SJSA1 (cell line): ENCODE data around the gene PTAFR. TPM values are rescaled to one million over a fixed set of nuclear protein-coding genes. Genes with fewer than 3 reads are reported as not detected.

Experiments used
- DNase-seq, 2 experiments: peaks; one replicate each; pipeline ENCODE4 v3.0.0-alpha.2; 2015 to 2020; ENCODE audit warnings: low spot score in 2 of 2, low read depth in 1 of 2
- H3K27ac ChIP-seq: fragments of 250-450 bp; sonication (Bioruptor Pico); 2 replicates; pipeline ENCODE4 v1.5.1; 2020; ENCODE audit warnings: mild to moderate bottlenecking, moderate library complexity
- H3K27me3 ChIP-seq: fragments of 250-450 bp; sonication (Bioruptor Pico); replicated peaks from 2 replicates; pipeline ENCODE4 v1.5.1; 2020; ENCODE audit warnings: mild to moderate bottlenecking, moderate library complexity
- H3K36me3 ChIP-seq: fragments of 250-450 bp; sonication (Bioruptor Pico); 2 replicates; pipeline ENCODE4 v1.5.1; 2020; ENCODE audit warnings: mild to moderate bottlenecking
- H3K4me1 ChIP-seq: fragments of 250-450 bp; sonication (Bioruptor Pico); replicated peaks from 2 replicates; pipeline ENCODE4 v1.6.1; 2021; ENCODE audit warnings: mild to moderate bottlenecking
- H3K4me3 ChIP-seq: fragments of 250-450 bp; sonication (Bioruptor Pico); 2 replicates; pipeline ENCODE4 v1.5.1; 2020; ENCODE audit warnings: mild to moderate bottlenecking
- H3K9me3 ChIP-seq: fragments of 250-450 bp; sonication (Bioruptor Pico); replicated peaks from 2 replicates; pipeline ENCODE4 v1.5.1; 2020; ENCODE audit warnings: mild to moderate bottlenecking
- total RNA-seq: library from RNA; depleted of rRNA; stranded (reverse); fragments of >200 nt; shearing (Covaris generic); gene quantifications from 2 replicates; pipeline ENCODE4 v1.2.3, GENCODE V29; 2014; rRNA removed

Gene PTAFR, protein sequence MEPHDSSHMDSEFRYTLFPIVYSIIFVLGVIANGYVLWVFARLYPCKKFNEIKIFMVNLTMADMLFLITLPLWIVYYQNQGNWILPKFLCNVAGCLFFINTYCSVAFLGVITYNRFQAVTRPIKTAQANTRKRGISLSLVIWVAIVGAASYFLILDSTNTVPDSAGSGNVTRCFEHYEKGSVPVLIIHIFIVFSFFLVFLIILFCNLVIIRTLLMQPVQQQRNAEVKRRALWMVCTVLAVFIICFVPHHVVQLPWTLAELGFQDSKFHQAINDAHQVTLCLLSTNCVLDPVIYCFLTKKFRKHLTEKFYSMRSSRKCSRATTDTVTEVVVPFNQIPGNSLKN
- 0.47 and 0.74 TPM in 2 replicates for total RNA-seq

DNA sequence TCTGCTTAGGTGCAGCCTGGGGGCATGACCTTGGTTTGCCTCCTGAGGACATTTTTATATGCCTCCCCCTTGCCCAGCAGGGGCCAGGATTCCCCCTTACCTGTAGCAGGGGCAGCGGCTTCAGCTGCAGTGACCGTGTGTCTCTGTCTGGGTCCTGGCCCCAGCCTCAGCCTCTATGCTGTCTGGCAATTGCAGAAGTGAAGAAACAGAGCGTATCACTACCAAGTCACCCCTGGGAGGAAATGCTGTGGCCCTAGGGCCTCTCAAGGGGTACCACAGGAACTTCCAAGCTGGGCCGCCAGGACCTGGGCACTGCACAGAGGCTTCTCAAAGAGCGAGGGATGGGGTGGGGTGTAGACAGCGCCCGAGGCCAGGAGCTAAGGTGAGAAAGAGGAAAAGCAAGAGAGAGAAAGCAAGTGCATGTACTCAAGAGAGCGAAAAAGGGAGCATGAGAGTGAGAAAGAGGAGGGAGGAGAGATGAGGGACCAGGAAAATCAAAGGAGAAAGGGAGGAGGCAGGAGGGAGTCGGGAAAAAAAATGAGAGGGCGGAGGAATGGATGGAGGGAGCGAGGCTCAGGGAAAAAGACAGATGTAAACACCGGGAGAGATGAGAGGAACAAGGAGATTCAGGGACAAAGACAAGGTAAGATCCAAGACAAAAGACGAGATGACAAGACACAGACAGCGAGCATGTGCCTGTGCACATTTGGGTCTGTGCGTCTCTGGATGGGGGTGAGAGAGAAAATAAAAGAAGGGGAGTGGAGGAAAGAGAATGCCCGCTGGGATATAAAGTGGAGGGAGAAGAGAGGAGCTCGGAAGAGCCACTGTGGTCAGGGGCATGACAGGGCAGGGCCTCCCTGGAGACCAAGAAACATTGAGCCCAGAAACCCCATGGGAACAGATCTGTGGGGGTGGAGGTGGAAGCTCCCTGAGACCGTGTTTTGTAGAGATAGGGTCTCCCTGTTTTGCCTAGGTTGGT, at the start of gene PTAFR:
TSS of gene PTAFR (minus strand) at position 199 of the 979 bp plus-strand sequence. CDS start 25,669 bp downstream, outside the sequence.
- no peaks in the 10 kb centered on the region for H3K27me3 ChIP-seq
- peaks cover 41% of the 10 kb centered on the region for H3K4me1 ChIP-seq
- H3K9me3 ChIP-seq: no peaks in the 10 kb centered on the region
- H3K4me3 ChIP-seq: no peak within 1 kb of the TSS
- no peaks in the 10 kb centered on the region for H3K36me3 ChIP-seq
- no peak within 1 kb of the TSS for H3K27ac ChIP-seq
- DNase-seq: no peak

DNA sequence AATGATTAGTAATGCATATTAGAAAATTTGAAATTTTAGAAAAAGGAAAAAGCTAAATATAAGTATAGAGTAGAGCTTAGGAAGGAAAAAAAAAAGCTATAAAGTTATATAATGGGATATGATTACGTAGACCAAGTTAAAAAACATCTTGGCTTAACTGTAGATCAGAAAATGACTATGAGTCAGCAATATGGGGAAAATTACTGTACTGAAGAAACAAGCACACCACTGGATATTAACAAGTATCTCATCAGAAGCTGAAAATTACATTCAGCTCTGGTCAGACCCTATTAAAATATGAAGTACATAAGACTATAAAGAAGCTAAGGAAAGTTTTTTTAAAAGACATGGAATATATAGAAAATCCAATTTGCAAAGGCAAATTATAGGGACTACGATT, 36.8 kb upstream of the PTAFR start:
- Histone ChIP-seq H3K4me3 (no peak overlapping the region), H3K4me1 (no peaks in the 10 kb centered on the region), H3K27me3 (no peaks in the 10 kb centered on the region), H3K36me3 (peaks cover 59% of the 10 kb centered on the region), H3K9me3 (no peaks in the 10 kb centered on the region), H3K27ac (no peak overlapping the region)
- no peak for DNase-seq

DNA sequence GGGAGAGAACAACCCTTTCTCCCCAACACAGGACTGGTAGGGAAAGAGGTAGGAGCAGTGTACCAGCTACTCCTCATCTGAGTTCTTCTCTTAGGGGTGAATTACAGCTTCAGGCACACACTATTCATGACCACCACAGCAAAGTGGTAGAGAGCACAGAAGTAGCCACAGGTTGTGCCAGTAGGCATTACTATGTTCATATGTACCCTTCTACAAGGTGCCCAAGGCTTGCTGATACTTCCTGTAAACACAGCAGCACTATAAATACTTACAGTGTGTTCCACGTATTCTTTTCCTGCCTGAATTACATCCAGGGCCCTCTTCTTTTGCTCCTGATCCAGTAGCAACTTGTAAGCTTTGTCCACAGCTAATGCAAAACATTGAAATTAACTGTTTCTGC, 33.2 kb upstream of the PTAFR start:
- no peak for DNase-seq
- Histone ChIP-seq H3K36me3 (peaks cover 85% of the 10 kb centered on the region), H3K27ac (no peak overlapping the region)

DNA sequence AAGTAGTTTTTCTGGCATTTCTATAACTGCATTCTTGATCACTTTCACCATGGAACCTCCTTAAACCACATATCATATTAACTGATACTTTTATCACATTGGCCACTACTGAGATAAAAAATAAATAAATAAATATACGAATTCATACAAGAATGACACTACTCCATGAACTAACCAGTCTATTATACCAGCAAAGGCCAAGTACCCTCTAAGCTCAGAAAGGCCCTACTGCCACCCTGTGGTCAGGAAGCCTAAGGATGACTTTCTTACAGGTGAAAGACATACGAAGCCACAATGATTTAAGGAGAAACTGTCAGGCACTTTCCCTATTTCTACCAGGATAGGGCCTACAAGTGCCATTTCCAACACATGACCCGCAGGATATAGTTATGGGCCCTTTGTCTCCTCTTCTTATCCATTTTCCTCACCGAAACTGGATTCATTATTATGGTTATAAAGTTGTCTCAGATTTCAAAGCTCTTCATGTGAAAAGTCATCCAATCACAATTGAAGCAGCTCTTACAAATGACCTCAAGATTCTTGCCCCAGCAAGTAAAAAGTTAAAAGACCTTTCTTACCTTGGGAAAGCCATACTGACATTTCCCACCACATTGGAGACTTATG, 32.4 kb upstream of the PTAFR start:
- no peak overlapping the region for H3K27ac ChIP-seq
- peaks cover 85% of the 10 kb centered on the region for H3K36me3 ChIP-seq
- no peak overlapping the region for H3K4me3 ChIP-seq
- no peaks in the 10 kb centered on the region for H3K4me1 ChIP-seq
- no peaks in the 10 kb centered on the region for H3K27me3 ChIP-seq
- H3K9me3 ChIP-seq: no peaks in the 10 kb centered on the region
- DNase-seq: peak; percentile 65 to 66

More for the DNA sequence above, 33.2 kb upstream of the PTAFR start:
- H3K9me3 ChIP-seq: no peaks in the 10 kb centered on the region
- H3K4me1 ChIP-seq: no peaks in the 10 kb centered on the region
- no peaks in the 10 kb centered on the region for H3K27me3 ChIP-seq
- H3K4me3 ChIP-seq: no peak overlapping the region

DNA sequence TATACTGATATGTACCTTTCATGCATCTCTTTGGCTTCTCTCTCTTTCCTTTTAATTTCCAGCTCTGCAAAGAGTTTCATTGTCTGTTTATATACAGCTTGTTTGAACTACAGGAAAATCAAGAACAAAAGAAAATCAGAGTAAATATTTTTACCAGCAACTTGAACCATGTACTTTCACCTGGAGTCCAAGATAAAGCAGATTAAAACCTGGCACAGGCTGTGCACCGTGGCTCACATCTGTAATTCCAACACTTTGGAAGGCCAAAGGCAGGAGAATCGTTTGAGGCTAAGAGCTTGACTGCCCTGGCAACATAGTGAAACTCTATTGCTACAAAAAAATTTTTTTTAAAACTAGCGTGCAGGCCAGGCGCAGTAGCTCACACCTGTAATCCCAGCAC, 28.8 kb upstream of the PTAFR start:
- peaks cover 90% of the 10 kb centered on the region for H3K36me3 ChIP-seq
- DNase-seq: no peak

DNA sequence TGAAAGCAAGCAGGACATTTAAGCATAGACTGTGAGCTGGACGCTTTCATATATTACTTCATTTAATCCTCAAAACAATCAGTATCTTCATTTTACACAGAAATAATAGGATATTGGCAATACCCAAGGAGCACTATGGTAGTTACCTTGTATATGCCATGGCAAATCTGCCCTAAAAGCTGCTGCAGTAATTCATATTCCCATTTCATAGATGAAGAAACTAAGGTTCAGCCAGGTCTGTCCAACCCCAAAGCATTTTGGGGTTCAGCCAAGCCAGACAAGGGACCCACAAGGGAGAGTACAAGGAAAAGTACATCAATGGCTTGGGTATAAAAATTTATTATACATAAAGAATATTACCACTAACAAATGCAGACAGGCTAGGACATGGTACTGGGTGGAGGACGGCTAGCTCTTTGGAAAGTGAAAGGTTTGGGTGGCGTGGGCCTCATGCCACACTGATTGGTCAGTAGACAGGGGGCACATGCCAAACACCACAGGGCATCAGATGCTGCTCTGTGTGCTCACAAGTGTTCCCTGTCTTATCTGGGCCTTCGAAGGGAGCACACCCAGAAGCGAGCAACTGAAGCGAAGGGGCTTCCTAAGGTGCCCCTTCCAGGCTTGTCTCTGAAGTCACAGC, 23.9 kb upstream of the PTAFR start:
- no peaks in the 10 kb centered on the region for H3K9me3 ChIP-seq
- peaks cover 76% of the 10 kb centered on the region for H3K36me3 ChIP-seq
- no peak overlapping the region for H3K27ac ChIP-seq
- no peaks in the 10 kb centered on the region for H3K4me1 ChIP-seq
- H3K27me3 ChIP-seq: no peaks in the 10 kb centered on the region
- no peak overlapping the region for H3K4me3 ChIP-seq
- DNase-seq: no peak

More for the DNA sequence above, 28.8 kb upstream of the PTAFR start:
- Histone ChIP-seq H3K9me3 (no peaks in the 10 kb centered on the region), H3K27me3 (no peaks in the 10 kb centered on the region), H3K27ac (no peak overlapping the region), H3K4me3 (no peak overlapping the region), H3K4me1 (no peaks in the 10 kb centered on the region)

DNA sequence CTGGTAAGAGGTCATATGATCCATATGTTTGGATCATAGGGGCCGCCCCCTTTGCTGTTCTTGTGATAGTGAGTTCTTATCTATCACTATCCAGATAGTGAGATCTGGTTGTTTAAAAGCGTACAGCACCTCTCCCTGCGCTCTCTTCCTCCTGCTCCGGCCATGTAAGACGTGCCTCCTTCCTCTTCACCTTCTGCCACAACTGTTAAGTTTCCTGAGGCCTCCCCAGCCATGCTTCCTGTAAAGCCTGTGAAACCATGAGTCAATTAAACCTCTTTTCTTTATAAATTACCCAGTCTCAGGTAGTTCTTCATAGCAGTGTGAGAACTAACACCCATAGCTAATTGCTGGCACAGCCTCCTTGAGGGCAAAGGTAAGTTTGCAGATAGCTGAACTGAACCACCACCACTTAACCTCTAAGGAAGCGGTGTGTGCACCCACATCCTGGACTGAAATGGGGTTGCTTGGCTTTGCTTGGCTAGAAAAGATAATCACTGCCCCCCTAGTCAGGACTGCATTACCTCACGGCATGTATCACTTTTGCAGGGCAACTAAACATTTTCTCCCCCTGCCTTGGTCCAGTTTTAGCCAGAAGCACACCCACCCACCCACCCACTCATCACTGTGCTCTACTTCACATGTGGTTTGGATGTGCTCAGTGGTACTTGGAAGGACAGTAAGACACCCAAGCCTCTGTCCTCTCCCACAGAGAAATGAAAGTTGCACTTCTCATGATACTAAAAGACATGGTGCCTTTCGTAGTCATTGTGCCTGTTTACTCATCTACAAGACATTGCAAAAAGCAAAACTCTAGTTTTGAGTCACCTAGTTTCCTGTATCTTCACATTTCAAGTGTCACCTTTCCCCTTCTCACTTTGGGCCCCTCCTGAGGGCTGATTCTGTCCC, 23.1 kb upstream of the PTAFR start:
- Histone ChIP-seq H3K4me1 (no peaks in the 10 kb centered on the region), H3K27me3 (no peaks in the 10 kb centered on the region), H3K27ac (no peak overlapping the region), H3K36me3 (peaks cover 68% of the 10 kb centered on the region), H3K4me3 (no peak overlapping the region), H3K9me3 (no peaks in the 10 kb centered on the region)
- DNase-seq: no peak

DNA sequence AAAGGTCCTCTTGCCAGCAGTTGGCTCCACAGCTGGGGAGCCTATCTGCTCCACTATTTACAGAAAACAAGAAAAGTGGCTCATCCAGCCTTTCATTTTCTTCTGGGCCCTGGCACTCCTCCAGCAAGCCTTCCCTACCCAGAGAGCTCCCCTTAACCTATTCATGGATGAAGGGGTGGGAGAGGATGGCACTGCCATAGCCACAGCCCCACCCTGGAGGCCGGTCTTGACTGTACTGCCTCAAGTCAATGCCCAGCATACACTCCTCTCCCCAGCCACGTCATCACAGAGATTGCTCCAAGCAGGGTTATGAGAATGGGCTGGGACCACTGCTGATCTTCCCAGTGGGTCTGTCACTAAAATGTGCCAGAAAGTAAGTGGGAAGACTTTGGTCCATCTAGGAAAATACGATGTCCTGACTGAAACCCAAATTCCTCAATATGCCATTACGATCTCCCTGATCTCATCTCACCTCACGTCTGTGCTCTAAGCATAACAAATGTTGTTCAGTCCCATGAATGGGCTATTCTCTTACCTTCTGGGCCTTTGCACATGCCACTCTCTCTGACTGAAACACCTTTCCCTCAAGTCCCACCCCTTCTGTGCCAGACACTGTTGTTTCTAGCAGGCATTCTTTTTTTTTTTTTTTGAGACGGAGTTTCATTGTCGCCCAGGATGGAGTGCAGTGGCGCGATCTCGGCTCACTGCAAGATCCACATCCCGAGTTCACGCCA, 21.4 kb upstream of the PTAFR start:
- H3K27ac ChIP-seq: no peak overlapping the region
- H3K4me3 ChIP-seq: no peak overlapping the region
- DNase-seq: no peak
- H3K27me3 ChIP-seq: no peaks in the 10 kb centered on the region
- H3K9me3 ChIP-seq: no peaks in the 10 kb centered on the region
- H3K36me3 ChIP-seq: peaks cover 58% of the 10 kb centered on the region
- no peaks in the 10 kb centered on the region for H3K4me1 ChIP-seq

DNA sequence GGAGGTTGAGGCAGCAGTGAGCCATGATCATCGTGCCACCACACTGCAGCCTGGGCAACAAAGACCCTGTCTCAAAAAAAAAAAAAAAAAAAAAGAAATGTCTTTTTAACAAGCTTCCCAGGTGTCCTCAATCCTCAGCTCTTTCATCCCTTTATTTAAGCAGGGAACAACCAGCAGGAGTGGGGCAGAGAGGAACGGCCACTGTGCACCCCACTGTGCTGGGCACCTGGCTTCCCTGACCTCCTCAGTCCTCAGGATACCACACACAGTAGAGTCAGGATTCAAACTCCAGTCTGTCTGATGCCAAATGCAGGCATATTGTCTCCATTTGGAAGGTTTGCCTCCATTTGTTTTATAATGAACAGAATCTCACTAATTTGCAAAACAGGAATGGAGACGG, 19.8 kb upstream of the PTAFR start:
- no peak for DNase-seq
- H3K4me1 ChIP-seq: no peaks in the 10 kb centered on the region; the same call in 1 of the 2 replicates
- H3K27me3 ChIP-seq: no peaks in the 10 kb centered on the region
- H3K4me3 ChIP-seq: no peak overlapping the region
- no peak overlapping the region for H3K27ac ChIP-seq
- no peaks in the 10 kb centered on the region for H3K9me3 ChIP-seq
- peaks cover 51% of the 10 kb centered on the region for H3K36me3 ChIP-seq

DNA sequence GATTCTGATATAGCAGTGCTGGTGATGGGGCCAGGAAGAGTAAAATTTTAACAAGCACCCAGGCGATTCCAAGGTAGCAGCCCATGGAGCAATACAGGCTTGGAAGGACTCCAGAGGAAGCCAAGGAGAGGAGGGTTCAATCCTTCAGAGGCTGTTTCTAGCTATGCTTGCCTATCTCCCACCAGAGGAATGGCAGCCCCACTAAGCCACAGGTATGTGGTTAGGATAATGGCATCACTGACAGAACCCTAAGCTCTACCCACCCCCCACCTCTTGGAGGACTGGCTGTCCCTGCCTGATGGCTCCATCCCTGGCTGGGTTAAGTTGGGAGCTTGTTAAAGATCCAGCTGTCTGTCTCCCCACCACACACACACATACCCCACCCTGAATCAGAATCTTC, 19.3 kb upstream of the PTAFR start:
- H3K4me3 ChIP-seq: no peak overlapping the region

DNA sequence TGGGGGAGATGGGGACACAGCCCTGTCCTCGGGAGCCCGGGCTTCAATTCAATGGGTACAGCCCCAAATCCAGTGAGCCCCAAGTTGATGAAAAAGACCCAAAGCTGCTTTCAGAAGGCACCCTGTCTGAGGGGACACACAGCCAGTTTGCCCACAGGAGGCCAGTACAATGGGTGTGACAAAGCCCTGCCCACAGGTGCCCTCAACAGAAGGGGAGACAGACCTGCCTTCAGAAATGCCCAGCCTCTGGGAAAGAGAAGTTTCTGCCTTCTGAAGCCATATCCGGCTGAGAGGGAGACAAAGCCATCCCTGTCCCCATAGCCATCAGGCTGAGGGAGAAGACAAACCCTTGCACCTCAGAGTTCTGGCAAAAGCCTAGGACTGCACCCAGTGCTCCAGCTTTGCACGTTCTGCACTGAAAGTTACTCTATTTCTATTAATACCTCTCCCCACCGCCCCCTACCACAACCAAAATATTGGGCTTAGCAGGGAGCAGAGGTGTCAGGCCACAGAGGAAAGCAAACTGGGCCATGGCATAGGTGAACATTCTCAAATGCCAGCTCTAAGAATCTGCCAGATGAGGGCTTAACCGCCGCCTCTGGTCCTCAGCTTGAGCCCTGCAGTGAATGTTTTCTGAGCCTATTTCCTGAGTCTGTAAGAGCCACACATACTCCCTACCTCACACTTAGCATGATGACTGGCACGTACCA, 18.0 kb upstream of the PTAFR start:
- DNase-seq: no peak
- H3K9me3 ChIP-seq: no peaks in the 10 kb centered on the region
- no peaks in the 10 kb centered on the region for H3K27me3 ChIP-seq
- H3K27ac ChIP-seq: no peak overlapping the region
- H3K4me3 ChIP-seq: no peak overlapping the region
- peaks cover 8% of the 10 kb centered on the region for H3K4me1 ChIP-seq
- peaks cover 35% of the 10 kb centered on the region for H3K36me3 ChIP-seq

More for the DNA sequence above, 19.3 kb upstream of the PTAFR start:
- peaks cover 5% of the 10 kb centered on the region for H3K4me1 ChIP-seq
- H3K27ac ChIP-seq: no peak overlapping the region
- no peaks in the 10 kb centered on the region for H3K27me3 ChIP-seq
- H3K9me3 ChIP-seq: no peaks in the 10 kb centered on the region
- no peak for DNase-seq
- peaks cover 46% of the 10 kb centered on the region for H3K36me3 ChIP-seq
